ENCODE measurements around the gene PKD2.

GRCh38 chr4:88029556-88029955, 22.1 kb downstream of the PKD2 start:
- TF ChIP-seq POLR2A (IDR thresholded peaks at IDR 0.05): no peak
- TF ChIP-seq, protein P1, sequence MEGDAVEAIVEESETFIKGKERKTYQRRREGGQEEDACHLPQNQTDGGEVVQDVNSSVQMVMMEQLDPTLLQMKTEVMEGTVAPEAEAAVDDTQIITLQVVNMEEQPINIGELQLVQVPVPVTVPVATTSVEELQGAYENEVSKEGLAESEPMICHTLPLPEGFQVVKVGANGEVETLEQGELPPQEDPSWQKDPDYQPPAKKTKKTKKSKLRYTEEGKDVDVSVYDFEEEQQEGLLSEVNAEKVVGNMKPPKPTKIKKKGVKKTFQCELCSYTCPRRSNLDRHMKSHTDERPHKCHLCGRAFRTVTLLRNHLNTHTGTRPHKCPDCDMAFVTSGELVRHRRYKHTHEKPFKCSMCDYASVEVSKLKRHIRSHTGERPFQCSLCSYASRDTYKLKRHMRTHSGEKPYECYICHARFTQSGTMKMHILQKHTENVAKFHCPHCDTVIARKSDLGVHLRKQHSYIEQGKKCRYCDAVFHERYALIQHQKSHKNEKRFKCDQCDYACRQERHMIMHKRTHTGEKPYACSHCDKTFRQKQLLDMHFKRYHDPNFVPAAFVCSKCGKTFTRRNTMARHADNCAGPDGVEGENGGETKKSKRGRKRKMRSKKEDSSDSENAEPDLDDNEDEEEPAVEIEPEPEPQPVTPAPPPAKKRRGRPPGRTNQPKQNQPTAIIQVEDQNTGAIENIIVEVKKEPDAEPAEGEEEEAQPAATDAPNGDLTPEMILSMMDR (IDR thresholded peaks at IDR 0.05): no peak

Measured in sigmoid colon (tissue), 3 donors.